Activated CD8-positive, alpha-beta T cell treated with anti-CD3 and anti-CD28 coated beads, Interleukin-2, amount 10 ng/mL, durations not matched to agents 7 days and 5 days (primary cell): ENCODE data around the gene GNAI3. TPM values are rescaled to one million over a fixed set of nuclear protein-coding genes. Genes with fewer than 3 reads are reported as not detected.

ENCODE experiments used
- ATAC-seq: fragments of 150-1000 bp; cut with Tn5 transposase; one replicate; pipeline ENCODE4 v1.10.0; 2021; ENCODE audit warnings: moderate library complexity
- CTCF ChIA-PET: fragments of 350-600 bp; sonication (Branson Sonifier 250); formaldehyde crosslinking; loops from one replicate; lab custom pipeline; 2021; ENCODE audit warnings: antibody characterized with exemption; lab: Charles Lee
- POLR2A ChIA-PET: fragments of 350-600 bp; sonication (Branson Sonifier 250); formaldehyde crosslinking; loops from one replicate; lab custom pipeline; 2021; ENCODE audit warnings: antibody characterized with exemption; lab: Charles Lee
- DNase-seq: peaks from one replicate; pipeline ENCODE4 v3.0.0-alpha.2; 2020
- H3K27ac Mint-ChIP-seq: one replicate; pipeline ENCODE4 v1.8.0; 2021; ENCODE audit warnings: mild to moderate bottlenecking, mixed read lengths
- H3K27me3 Mint-ChIP-seq: one replicate; pipeline ENCODE4 v1.8.0; 2021; ENCODE audit warnings: low read depth, mixed read lengths
- H3K36me3 Mint-ChIP-seq: one replicate; pipeline ENCODE4 v1.8.0; 2021; ENCODE audit warnings: low read depth, mixed read lengths
- H3K4me1 Mint-ChIP-seq: one replicate; pipeline ENCODE4 v1.8.0; 2021; ENCODE audit warnings: low read depth, mixed read lengths
- H3K4me3 Mint-ChIP-seq: one replicate; pipeline ENCODE4 v1.8.0; 2021; ENCODE audit warnings: mild to moderate bottlenecking, mixed read lengths
- H3K9me3 Mint-ChIP-seq: one replicate; pipeline ENCODE4 v1.8.0; 2022; ENCODE audit warnings: mixed read lengths; ENCODE audit not compliant: insufficient read depth
- total RNA-seq, 2 experiments: library from RNA; stranded (reverse); gene quantifications; one replicate each; pipeline ENCODE4 v1.2.3, GENCODE V29; 2021

The GNAI3 gene
- total RNA-seq, 2 experiments from 2014 or later, result 9.6 to 10.2 TPM

DNA sequence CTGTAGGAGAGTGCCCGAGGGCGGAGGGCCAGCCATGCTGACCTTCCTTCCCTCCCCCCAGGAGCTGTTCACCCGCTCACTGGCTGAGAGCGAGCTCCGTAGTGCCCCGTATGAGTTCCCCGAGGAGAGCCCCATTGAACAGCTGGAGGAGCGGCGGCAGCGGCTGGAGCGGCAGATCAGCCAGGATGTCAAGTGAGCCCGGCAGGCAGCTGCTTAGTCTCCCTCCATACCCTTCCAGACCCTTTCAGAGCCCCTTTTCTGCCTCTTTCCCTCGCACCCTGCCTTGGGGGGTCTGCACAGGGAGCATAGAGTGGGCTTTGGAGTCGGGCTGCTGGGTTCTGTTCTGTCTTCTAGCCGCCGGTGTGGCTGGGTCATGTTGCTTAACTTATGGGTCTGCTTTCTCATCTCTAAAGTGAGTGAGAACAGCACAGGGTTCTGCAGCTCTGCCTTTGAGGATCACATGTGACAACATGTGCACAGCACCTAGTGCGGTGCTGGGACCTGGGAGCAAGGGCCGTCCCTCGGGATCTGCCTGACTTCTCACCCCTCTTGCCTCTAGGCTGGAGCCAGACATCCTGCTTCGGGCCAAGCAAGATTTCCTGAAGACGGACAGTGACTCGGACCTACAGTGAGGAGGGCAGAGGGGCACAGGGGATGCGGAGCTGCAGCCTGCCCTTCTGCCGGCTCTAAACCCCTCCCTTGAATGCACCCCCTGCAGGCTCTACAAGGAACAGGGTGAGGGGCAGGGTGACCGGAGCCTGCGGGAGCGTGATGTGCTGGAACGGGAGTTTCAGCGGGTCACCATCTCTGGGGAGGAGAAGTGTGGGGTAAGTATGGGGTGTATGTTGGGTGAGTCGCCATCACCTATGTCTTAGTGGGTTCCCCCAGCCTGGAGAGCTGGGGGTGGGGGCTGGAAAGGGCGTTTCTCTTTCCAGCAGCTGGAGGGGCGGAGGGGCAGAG, 77.5 kb downstream of the GNAI3 start:
- CTCF ChIA-PET, result interaction anchor here (0.6 to 11.1 kb wide), 5 partner anchors 13 to 150 kb away, joined by 3 to 129 read pairs (median 4); no protein-coding TSS in a partner anchor
- POLR2A ChIA-PET, result interaction anchor here (0.6 to 1.6 kb wide), 3 partner anchors 78 to 450 kb away, joined by 3 to 5 read pairs (median 4); partner anchors contain the start of gene GNAI3
- Mint-ChIP-seq H3K27ac (peak overlapping the region; percentile 62), H3K4me3 (no peak overlapping the region), H3K9me3 (no peaks in the 10 kb centered on the region), H3K4me1 (peaks cover 44% of the 10 kb centered on the region), H3K36me3 (peaks cover 43% of the 10 kb centered on the region), H3K27me3 (no peaks in the 10 kb centered on the region)
- no peak for ATAC-seq
- peak; percentile 16 for DNase-seq

DNA sequence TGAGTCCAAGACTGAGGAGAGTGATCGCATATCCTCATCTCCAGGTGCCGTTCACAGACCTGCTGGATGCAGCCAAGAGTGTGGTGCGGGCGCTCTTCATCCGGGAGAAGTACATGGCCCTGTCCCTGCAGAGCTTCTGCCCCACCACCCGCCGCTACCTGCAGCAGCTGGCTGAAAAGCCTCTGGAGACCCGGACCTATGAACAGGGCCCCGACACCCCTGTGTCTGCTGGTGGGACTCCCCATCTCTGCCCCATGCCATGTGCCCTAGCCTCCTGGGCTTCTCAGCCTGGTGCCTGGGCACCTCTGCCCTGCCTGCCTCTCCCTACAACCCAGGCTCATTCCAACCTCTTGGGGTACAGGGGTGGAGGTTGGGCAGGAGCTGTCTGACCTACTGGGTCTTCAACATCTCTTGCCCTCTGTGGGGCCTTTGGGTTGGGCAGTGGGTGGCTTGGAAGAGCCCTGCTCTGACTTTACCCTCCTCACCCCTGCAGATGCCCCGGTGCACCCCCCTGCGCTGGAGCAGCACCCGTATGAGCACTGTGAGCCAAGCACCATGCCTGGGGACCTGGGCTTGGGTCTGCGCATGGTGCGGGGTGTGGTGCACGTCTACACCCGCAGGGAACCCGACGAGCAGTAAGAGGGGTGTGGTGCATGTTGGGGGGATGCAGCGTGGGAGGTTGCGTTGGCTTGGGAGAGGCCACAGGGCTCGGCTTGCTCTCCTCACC, 78.4 kb downstream of the GNAI3 start:
- ATAC-seq (no peak), DNase-seq (peak; percentile 17)
- CTCF ChIA-PET, result interaction anchor here (1.4 to 11.1 kb wide), 4 partner anchors 12 to 94 kb away, joined by 4 to 129 read pairs (median 18); no protein-coding TSS in a partner anchor
- Mint-ChIP-seq H3K4me1 (peaks cover 41% of the 10 kb centered on the region), H3K9me3 (no peaks in the 10 kb centered on the region), H3K4me3 (no peak overlapping the region), H3K27me3 (no peaks in the 10 kb centered on the region), H3K36me3 (peaks cover 50% of the 10 kb centered on the region), H3K27ac (no peak overlapping the region)
- POLR2A ChIA-PET, result interaction anchor here (1.6 kb wide), 1 partner anchor 81 kb away, joined by 4 read pairs; no protein-coding TSS in a partner anchor

DNA sequence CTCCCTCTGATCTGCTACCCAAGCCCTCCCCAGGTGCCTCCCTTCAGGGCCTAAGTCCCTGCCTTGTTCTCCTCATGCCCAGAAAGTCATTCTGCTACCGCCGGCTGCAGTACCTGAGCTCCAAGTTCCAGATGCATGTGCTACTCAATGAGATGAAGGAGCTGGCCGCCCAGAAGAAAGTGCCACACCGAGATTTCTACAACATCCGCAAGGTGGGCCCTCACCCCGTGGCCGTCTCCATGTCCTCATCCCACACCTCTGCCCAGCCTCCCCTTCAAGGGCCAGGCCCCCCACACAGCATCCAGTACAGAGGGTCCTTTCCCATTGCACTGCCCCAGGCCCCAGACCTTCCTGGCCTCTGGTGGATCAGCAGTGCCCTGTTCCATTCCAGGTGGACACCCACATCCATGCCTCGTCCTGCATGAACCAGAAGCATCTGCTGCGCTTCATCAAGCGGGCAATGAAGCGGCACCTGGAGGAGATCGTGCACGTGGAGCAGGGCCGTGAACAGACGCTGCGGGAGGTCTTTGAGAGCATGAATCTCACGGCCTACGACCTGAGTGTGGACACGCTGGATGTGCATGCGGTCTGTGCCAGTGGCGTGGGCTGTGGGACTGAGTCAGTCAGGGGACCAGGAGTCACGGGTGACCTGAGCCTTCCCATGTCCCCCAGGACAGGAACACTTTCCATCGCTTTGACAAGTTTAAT, 79.4 kb downstream of the GNAI3 start:
- peak overlapping the region; percentile 13 for H3K27ac Mint-ChIP-seq
- POLR2A ChIA-PET, result interaction anchor here (0.7 to 3.9 kb wide), 3 partner anchors 79 to 357 kb away, joined by 3 to 22 read pairs (median 4); partner anchors contain the start of genes AHCYL1 and GNAI3
- no peak for DNase-seq

DNA sequence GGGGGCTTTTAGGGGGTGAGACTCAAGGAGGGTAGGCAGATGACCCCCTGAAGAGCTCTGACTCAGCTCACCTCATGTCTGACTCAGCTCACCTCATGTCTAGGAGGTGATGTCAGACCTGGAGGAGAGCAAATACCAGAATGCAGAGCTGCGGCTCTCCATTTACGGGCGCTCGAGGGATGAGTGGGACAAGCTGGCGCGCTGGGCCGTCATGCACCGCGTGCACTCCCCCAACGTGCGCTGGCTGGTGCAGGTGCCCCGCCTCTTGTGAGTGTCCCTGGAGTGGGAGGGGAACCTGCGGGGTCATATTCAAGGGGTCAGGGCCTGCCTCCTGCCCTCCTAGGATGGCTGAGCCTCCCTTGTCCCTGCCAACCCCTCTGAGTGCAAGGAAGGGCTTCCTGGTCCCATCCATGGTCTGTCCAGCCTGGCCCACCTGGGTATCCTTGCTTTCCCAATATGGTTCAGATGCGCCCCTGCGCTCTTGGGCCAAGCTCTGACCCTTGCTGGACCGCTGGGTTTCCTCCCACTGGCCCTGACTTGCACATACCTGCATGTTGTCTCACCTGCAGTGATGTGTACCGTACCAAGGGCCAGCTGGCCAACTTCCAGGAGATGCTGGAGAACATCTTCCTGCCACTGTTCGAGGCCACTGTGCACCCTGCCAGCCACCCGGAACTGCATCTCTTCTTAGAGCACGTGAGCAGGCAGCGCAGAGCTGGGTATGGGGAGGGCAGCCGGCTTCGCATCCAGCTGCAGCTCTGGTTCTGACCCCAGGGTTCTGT, 80.3 kb downstream of the GNAI3 start:
- ATAC-seq, result no peak
- peaks cover 47% of the 10 kb centered on the region for H3K36me3 Mint-ChIP-seq
- DNase-seq, result no peak
- POLR2A ChIA-PET, result interaction anchor here (0.6 to 3.9 kb wide), 2 partner anchors 8 to 80 kb away, joined by 3 to 22 read pairs; partner anchors contain the start of gene GNAI3
- H3K4me3 Mint-ChIP-seq, result no peak overlapping the region
- H3K27ac Mint-ChIP-seq, result no peak overlapping the region
- H3K9me3 Mint-ChIP-seq, result no peaks in the 10 kb centered on the region
- peaks cover 23% of the 10 kb centered on the region for H3K4me1 Mint-ChIP-seq
- H3K27me3 Mint-ChIP-seq, result no peaks in the 10 kb centered on the region
- CTCF ChIA-PET, result interaction anchor here (1.8 to 11.1 kb wide), 7 partner anchors 10 to 90 kb away, joined by 5 to 129 read pairs (median 9); partner anchors contain the start of gene GNAI3

More for the DNA sequence above, 79.4 kb downstream of the GNAI3 start:
- H3K27me3 Mint-ChIP-seq, result no peaks in the 10 kb centered on the region
- CTCF ChIA-PET, result interaction anchor here (1.8 to 11.1 kb wide), 3 partner anchors 11 to 86 kb away, joined by 7 to 129 read pairs (median 9); no protein-coding TSS in a partner anchor
- H3K9me3 Mint-ChIP-seq, result no peaks in the 10 kb centered on the region
- H3K4me3 Mint-ChIP-seq, result no peak overlapping the region
- peaks cover 48% of the 10 kb centered on the region for H3K36me3 Mint-ChIP-seq
- peaks cover 31% of the 10 kb centered on the region for H3K4me1 Mint-ChIP-seq
- ATAC-seq, result no peak

DNA sequence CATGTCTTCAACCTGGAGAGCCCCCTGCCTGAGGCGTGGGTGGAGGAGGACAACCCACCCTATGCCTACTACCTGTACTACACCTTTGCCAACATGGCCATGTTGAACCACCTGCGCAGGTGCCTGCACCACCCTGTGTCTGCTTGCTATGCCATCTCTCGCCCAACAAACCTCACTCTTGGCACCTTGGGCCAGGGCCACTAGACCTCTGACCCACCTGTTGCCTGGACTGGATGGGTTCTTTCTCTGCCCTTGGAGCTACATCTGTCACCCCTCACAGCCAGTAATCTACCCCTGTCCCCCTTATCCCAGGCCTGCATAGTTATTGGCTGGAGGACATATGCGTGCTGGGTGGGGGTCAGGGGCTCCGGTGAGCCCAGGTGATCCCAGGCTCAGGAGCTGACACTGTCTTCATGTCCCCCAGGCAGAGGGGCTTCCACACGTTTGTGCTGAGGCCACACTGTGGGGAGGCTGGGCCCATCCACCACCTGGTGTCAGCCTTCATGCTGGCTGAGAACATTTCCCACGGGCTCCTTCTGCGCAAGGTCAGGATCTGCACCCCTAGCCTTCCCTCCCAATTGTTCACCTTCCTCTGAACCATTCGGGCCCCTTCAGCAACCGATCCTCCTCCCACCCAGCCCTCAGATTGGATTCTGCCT, 81.1 kb downstream of the GNAI3 start:
- H3K4me3 Mint-ChIP-seq, result no peak overlapping the region
- DNase-seq (no peak), ATAC-seq (no peak)
- ChIA-PET CTCF (interaction anchor here (0.7 to 11.1 kb wide), 13 partner anchors 9 to 355 kb away, joined by 3 to 129 read pairs (median 7); partner anchors contain the start of genes AHCYL1, AMPD2, GNAI3 and GNAT2), POLR2A (interaction anchor here (0.6 to 3.9 kb wide), 2 partner anchors 9 to 81 kb away, joined by 3 to 22 read pairs; partner anchors contain the start of gene GNAI3)
- H3K27me3 Mint-ChIP-seq, result no peaks in the 10 kb centered on the region
- H3K27ac Mint-ChIP-seq, result no peak overlapping the region
- H3K4me1 Mint-ChIP-seq, result peaks cover 18% of the 10 kb centered on the region
- H3K9me3 Mint-ChIP-seq, result no peaks in the 10 kb centered on the region
- H3K36me3 Mint-ChIP-seq, result peaks cover 47% of the 10 kb centered on the region

DNA sequence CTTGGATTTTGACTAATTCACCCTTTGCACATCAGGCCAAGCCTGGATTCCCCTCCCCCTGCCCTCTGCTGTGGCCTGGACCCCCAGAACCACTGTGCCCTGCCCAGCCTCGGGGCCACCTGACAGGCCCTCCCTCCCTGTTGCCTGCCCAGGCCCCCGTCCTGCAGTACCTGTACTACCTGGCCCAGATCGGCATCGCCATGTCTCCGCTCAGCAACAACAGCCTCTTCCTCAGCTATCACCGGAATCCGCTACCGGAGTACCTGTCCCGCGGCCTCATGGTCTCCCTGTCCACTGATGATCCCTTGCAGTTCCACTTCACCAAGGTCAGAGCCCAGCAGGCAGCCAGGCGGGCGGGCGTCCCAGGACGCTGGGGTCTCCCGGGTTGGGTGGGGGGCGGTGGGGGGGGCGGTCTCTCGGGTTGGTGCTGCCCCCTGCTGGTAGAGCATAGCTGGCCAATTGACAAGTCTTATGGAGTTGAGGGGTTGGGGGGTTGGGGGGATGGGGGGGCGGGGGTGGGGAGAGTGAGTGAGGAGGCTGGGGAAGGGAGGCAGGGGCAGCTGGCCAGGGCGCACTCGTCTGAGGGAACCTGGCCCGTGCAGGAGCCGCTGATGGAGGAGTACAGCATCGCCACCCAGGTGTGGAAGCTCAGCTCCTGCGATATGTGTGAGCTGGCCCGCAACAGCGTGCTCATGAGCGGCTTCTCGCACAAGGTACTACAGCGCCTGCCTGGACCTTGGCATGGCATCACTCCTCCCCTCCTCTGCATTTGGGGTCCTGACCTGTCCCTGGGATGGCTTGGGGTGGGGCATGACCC, 81.9 kb downstream of the GNAI3 start:
- ChIA-PET CTCF (interaction anchor here (0.7 to 11.1 kb wide), 22 partner anchors 9 to 354 kb away, joined by 3 to 129 read pairs (median 4); partner anchors contain the start of genes AHCYL1, AMPD2, GNAI3 and GNAT2), POLR2A (interaction anchor here (3.9 kb wide), 1 partner anchor 82 kb away, joined by 22 read pairs; the partner anchor contains the start of gene GNAI3)
- no peak for ATAC-seq
- Mint-ChIP-seq H3K9me3 (no peaks in the 10 kb centered on the region), H3K4me1 (peaks cover 20% of the 10 kb centered on the region), H3K4me3 (no peak overlapping the region), H3K27me3 (no peaks in the 10 kb centered on the region), H3K36me3 (peaks cover 45% of the 10 kb centered on the region), H3K27ac (no peak overlapping the region)
- no peak for DNase-seq

DNA sequence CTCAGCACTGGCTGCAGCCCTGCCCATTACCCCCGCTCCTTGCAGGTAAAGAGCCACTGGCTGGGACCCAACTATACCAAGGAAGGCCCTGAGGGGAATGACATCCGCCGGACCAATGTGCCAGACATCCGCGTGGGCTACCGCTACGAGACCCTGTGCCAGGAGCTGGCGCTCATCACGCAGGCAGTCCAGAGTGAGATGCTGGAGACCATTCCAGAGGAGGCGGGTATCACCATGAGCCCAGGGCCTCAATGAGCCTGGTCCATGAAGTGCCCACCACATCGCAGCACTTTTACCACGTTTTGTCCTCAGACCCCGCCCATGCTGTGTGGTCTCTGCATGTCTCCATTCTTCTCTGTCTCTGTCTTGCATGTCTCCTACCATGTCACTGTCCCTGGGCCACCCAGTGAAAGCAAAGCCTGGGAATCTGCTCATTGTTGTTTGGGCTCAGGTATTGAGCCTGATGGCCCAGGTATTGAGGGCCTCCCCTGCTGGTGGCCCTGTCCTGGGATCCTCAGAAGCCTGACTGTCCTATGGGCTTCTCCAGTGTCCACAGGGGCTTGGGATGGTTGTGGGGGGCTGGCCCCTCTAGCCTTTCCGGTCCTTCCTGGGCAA, 82.6 kb downstream of the GNAI3 start:
- Mint-ChIP-seq H3K4me1 (peaks cover 19% of the 10 kb centered on the region), H3K27me3 (no peaks in the 10 kb centered on the region), H3K4me3 (no peak overlapping the region), H3K36me3 (peaks cover 42% of the 10 kb centered on the region), H3K27ac (no peak overlapping the region), H3K9me3 (no peaks in the 10 kb centered on the region)
- DNase-seq (peak; percentile 17), ATAC-seq (no peak)
- CTCF ChIA-PET, result interaction anchor here (0.7 to 11.1 kb wide), 18 partner anchors 8 to 354 kb away, joined by 3 to 129 read pairs (median 4); partner anchors contain the start of genes AHCYL1, AMPD2, GNAI3 and GNAT2
- POLR2A ChIA-PET, result interaction anchor here (3.9 kb wide), 1 partner anchor 82 kb away, joined by 22 read pairs; the partner anchor contains the start of gene GNAI3

DNA sequence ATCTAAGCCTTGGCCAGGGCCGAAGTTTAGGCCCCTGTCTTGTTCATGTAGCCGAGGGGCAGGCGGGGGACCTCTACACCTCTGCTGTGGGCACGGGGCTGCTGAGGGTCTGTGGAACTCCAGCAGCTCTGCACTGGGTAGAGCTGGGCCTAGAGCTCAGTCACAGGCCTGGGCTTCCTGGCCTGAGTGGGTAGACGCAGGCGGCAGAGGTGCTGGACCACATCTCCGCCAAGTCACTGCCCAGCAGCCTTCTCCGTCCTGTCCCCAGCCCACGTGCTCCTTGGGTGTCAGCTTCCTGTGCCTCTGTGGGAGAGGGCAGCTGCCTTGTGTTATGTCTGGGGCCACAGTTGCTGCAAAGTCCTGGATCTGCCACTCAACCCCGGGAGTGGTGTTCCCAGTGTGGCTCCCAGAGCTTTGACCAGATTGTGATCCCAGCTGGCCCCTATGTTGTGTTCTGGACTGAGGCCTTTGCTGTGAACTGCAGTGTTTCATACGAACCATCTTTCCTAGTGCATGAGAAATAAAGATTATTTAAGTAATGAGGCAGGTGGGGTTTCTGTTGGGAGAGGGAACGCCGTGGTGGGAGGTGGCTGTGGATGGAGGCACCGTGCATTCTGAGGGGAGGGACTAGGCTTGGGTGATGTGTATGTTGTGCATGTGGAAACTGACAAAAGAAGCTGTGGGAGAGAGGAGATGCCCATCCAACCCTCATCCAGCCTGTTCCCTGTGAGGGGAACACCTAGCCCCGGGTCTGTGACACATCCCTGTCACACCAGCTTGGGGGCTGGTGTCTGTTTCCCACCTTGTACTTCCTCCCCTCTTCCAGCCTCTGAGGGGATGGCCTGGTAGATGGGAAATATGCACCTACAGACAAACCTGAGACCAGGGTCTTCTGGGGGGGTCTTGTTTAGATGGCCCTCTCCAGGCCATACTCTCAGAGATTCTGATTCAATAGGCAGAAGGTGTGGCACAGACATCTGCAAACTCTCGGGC, 83.4 kb downstream of the GNAI3 start:
- ATAC-seq (no peak), DNase-seq (peak; percentile 17)
- ChIA-PET CTCF (interaction anchor here (0.9 to 11.1 kb wide), 10 partner anchors 7 to 172 kb away, joined by 3 to 129 read pairs (median 6); partner anchors contain the start of genes GNAI3 and GSTM4), POLR2A (interaction anchor here (3.9 kb wide), 1 partner anchor 83 kb away, joined by 22 read pairs; the partner anchor contains the start of gene GNAI3)
- Mint-ChIP-seq H3K4me1 (peaks cover 20% of the 10 kb centered on the region), H3K4me3 (no peak overlapping the region), H3K27ac (peak overlapping the region; percentile 4), H3K27me3 (no peaks in the 10 kb centered on the region), H3K9me3 (no peaks in the 10 kb centered on the region), H3K36me3 (peaks cover 40% of the 10 kb centered on the region)
